SK-N-SH treated with all-trans-retinoic acid at 6 μM for 48 hours (cell line): ENCODE data around the gene GMPPB.
A peak's percentile ranks its signal among the peaks of the same experiment; 100 is the strongest.

Experiments used
- ATAC-seq: fragments of 200-7000 bp; cut with Tn5 transposase; 3 replicates; pipeline ENCODE4 v1.9.1; 2020; ENCODE audit warnings: mild to moderate bottlenecking, moderate library complexity
- ARNTL ChIP-seq: fragments of 450-650 bp; formaldehyde crosslinking; IDR thresholded peaks from 2 replicates; pipeline ENCODE4 v1.5.0; 2020; ENCODE audit warnings: low read depth, mild to moderate bottlenecking, moderate library complexity, borderline replicate concordance
- CSDC2 ChIP-seq: fragments of 250-450 bp; sonication (Bioruptor Pico); IDR thresholded peaks from 2 replicates; pipeline ENCODE4 v1.5.0; 2020; ENCODE audit warnings: mild to moderate bottlenecking, moderate library complexity
- ESRRG ChIP-seq: fragments of 250-450 bp; sonication (Bioruptor Pico); IDR thresholded peaks from 2 replicates; pipeline ENCODE4 v1.6.1; 2021; ENCODE audit warnings: mild to moderate bottlenecking
- GLIS3 ChIP-seq: fragments of 250-450 bp; sonication (Bioruptor Pico); IDR thresholded peaks from 2 replicates; pipeline ENCODE4 v1.5.0; 2020; ENCODE audit warnings: mild to moderate bottlenecking, moderate library complexity
- ISL1 ChIP-seq: fragments of 250-450 bp; sonication (Bioruptor Pico); IDR thresholded peaks from 2 replicates; pipeline ENCODE4 v2.1.2; 2022; ENCODE audit warnings: mild to moderate bottlenecking, moderate library complexity
- OSR1 ChIP-seq: fragments of 250-450 bp; sonication (Bioruptor Pico); IDR thresholded peaks from 2 replicates; pipeline ENCODE4 v1.8.0; 2022; ENCODE audit warnings: moderate library complexity, mild to moderate bottlenecking, inconsistent platforms
- PPARA ChIP-seq: fragments of 250-450 bp; sonication (Bioruptor Pico); IDR thresholded peaks from 2 replicates; pipeline ENCODE4 v1.5.0; 2020; ENCODE audit warnings: mild to moderate bottlenecking, borderline replicate concordance
- RARB ChIP-seq: fragments of 250-450 bp; sonication (Bioruptor Pico); IDR thresholded peaks from 2 replicates; pipeline ENCODE4 v1.8.0; 2021; ENCODE audit warnings: mild to moderate bottlenecking, moderate library complexity
- SNAI2 ChIP-seq: fragments of 250-450 bp; sonication (Bioruptor Pico); IDR thresholded peaks from 2 replicates; pipeline ENCODE4 v1.5.0; 2020; ENCODE audit warnings: mild to moderate bottlenecking, moderate library complexity
- TCF4 ChIP-seq: fragments of 250-450 bp; sonication (Bioruptor Pico); IDR thresholded peaks from 2 replicates; pipeline ENCODE4 v1.8.0; 2021; ENCODE audit warnings: mild to moderate bottlenecking, moderate library complexity, borderline replicate concordance
- TOX ChIP-seq: fragments of 250-450 bp; sonication (Bioruptor Pico); IDR thresholded peaks from 2 replicates; pipeline ENCODE4 v1.8.0; 2021; ENCODE audit warnings: mild to moderate bottlenecking, moderate library complexity, borderline replicate concordance
- ZC3H10 ChIP-seq: fragments of 250-450 bp; sonication (Bioruptor Pico); IDR thresholded peaks from 2 replicates; pipeline ENCODE4 v1.5.1; 2021; ENCODE audit warnings: mild to moderate bottlenecking, moderate library complexity
- ZFP3 ChIP-seq: fragments of 250-450 bp; sonication (Bioruptor Pico); IDR thresholded peaks from 2 replicates; pipeline ENCODE4 v1.5.0; 2020; ENCODE audit warnings: mild to moderate bottlenecking, moderate library complexity
- ZFP30 ChIP-seq: fragments of 450-650 bp; formaldehyde crosslinking; IDR thresholded peaks from 2 replicates; pipeline ENCODE4 v1.5.0; 2022; ENCODE audit warnings: mild to moderate bottlenecking, moderate library complexity
- ZNF565 ChIP-seq: fragments of 450-650 bp; formaldehyde crosslinking; conservative IDR thresholded peaks from 2 replicates; pipeline ENCODE4 v1.5.0; 2020; ENCODE audit warnings: low read depth, mild to moderate bottlenecking, moderate library complexity
- ZNF8 ChIP-seq: fragments of 450-650 bp; formaldehyde crosslinking; IDR thresholded peaks from 2 replicates; pipeline ENCODE4 v1.5.0; 2020; ENCODE audit warnings: mild to moderate bottlenecking, moderate library complexity
- TF ChIP-seq, protein P1 (sequence below): fragments of 250-450 bp; sonication (Bioruptor Pico); IDR thresholded peaks from 2 replicates; pipeline ENCODE4 v1.5.1; 2021; ENCODE audit warnings: mild to moderate bottlenecking, moderate library complexity
- TF ChIP-seq, protein P2 (sequence below): fragments of 250-450 bp; sonication (Bioruptor Pico); IDR thresholded peaks from 2 replicates; pipeline ENCODE4 v1.5.0; 2020; ENCODE audit warnings: mild to moderate bottlenecking, moderate library complexity
- TF ChIP-seq, protein P3 (sequence below): fragments of 250-450 bp; sonication (Bioruptor Pico); IDR thresholded peaks from 2 replicates; pipeline ENCODE4 v1.8.0; 2020; ENCODE audit warnings: mild to moderate bottlenecking, moderate library complexity, borderline replicate concordance
- TF ChIP-seq, protein P4 (sequence below): fragments of 250-450 bp; sonication (Bioruptor Pico); IDR thresholded peaks from 2 replicates; pipeline ENCODE4 v1.5.1; 2020; ENCODE audit warnings: low read depth, mild to moderate bottlenecking, moderate library complexity

The GMPPB gene

DNA sequence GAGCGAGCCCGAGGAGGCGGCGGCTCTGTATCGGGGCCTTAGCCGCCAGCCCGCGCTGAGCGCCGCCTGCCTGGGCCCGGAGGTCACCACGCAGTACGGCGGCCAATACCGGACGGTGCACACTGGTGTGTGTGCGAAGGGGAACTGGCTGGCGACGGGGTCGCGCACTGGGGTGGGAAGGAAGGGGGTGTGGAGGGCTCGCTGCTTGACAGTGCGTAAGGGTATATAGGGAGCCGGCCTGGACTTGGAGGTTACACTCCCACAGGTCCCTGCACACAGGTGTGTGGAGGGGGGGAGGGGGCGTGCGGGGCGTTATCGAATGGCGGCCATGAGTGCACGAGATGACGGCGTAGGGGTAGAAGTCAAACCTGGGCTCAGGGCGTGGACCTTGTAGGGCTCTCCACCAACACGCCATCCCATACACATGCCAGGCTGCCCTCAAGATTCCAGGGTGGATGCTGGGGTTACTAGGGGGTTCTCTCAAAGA lies 49.2 kb downstream of the GMPPB start:
- peak; percentile 60 for ATAC-seq
- TF ChIP-seq ARNTL (CRISPR knock-in tag): no peak
- TF ChIP-seq ZFP30 (CRISPR knock-in tag): no peak
- no peak for TF ChIP-seq ESRRG (CRISPR knock-in tag)
- TF ChIP-seq, protein P1, sequence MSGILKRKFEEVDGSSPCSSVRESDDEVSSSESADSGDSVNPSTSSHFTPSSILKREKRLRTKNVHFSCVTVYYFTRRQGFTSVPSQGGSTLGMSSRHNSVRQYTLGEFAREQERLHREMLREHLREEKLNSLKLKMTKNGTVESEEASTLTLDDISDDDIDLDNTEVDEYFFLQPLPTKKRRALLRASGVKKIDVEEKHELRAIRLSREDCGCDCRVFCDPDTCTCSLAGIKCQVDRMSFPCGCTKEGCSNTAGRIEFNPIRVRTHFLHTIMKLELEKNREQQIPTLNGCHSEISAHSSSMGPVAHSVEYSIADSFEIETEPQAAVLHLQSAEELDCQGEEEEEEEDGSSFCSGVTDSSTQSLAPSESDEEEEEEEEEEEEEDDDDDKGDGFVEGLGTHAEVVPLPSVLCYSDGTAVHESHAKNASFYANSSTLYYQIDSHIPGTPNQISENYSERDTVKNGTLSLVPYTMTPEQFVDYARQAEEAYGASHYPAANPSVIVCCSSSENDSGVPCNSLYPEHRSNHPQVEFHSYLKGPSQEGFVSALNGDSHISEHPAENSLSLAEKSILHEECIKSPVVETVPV (CRISPR knock-in tag): no peak
- no peak for TF ChIP-seq ZNF565 (CRISPR knock-in tag)

DNA sequence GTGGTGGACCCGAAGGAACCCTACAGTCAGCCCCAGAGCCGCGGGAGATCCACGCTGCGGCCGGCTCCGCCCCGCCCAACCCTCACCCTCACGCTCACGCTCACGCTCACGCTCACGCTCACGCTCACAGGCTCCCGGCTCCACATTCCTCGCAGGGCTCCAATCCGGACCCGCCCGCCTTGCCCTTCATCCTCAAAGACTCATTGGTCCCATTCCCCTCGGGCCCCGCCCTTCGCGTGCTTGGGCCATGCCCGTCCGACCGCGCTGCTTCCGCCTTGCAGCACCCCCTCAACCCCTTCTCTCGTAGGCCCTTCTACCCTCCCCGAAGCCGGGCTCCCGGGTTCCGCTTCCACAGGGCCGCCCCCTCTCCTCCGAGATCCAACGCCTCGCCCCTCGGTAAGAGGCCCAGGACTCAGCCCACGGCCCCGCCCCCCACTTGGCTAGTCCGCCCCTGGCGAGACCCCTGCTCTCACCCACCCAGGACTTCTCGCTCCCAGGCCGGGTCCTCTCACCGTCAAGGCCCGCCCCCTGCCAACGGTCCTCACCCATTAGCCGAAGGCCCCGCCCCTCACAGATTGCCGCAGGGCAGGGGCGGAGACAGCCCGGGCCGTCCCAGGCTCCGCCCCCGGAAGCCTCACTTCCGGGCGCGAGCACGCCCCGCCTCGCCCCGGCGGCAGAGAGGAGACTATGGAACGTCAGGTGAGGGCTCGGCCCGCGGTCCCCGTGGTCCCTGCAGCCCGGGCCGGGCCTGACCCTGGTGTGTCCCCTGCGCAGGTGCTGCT lies 49.8 kb downstream of the GMPPB start, which contains the start of gene APEH:
Gene APEH, plus strand, starts transcription at position 637 of the 782 bp plus-strand sequence. Its CDS starts 51 bp downstream, at position 688.
- peak; percentile 92 for ATAC-seq
- TF ChIP-seq TCF4 (CRISPR knock-in tag): no peak
- TF ChIP-seq ESRRG (CRISPR knock-in tag): no peak
- TF ChIP-seq ARNTL (CRISPR knock-in tag): no peak
- TF ChIP-seq, protein P1 (CRISPR knock-in tag): no peak
- TF ChIP-seq SNAI2: no peak
- TF ChIP-seq, protein P2, sequence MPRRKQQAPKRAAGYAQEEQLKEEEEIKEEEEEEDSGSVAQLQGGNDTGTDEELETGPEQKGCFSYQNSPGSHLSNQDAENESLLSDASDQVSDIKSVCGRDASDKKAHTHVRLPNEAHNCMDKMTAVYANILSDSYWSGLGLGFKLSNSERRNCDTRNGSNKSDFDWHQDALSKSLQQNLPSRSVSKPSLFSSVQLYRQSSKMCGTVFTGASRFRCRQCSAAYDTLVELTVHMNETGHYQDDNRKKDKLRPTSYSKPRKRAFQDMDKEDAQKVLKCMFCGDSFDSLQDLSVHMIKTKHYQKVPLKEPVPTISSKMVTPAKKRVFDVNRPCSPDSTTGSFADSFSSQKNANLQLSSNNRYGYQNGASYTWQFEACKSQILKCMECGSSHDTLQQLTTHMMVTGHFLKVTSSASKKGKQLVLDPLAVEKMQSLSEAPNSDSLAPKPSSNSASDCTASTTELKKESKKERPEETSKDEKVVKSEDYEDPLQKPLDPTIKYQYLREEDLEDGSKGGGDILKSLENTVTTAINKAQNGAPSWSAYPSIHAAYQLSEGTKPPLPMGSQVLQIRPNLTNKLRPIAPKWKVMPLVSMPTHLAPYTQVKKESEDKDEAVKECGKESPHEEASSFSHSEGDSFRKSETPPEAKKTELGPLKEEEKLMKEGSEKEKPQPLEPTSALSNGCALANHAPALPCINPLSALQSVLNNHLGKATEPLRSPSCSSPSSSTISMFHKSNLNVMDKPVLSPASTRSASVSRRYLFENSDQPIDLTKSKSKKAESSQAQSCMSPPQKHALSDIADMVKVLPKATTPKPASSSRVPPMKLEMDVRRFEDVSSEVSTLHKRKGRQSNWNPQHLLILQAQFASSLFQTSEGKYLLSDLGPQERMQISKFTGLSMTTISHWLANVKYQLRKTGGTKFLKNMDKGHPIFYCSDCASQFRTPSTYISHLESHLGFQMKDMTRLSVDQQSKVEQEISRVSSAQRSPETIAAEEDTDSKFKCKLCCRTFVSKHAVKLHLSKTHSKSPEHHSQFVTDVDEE (CRISPR knock-in tag): no peak
- TF ChIP-seq PPARA (CRISPR knock-in tag): no peak
- no peak for TF ChIP-seq ZFP3
- TF ChIP-seq RARB (CRISPR knock-in tag): no peak
- TF ChIP-seq GLIS3 (CRISPR knock-in tag): no peak
- TF ChIP-seq, protein P3, sequence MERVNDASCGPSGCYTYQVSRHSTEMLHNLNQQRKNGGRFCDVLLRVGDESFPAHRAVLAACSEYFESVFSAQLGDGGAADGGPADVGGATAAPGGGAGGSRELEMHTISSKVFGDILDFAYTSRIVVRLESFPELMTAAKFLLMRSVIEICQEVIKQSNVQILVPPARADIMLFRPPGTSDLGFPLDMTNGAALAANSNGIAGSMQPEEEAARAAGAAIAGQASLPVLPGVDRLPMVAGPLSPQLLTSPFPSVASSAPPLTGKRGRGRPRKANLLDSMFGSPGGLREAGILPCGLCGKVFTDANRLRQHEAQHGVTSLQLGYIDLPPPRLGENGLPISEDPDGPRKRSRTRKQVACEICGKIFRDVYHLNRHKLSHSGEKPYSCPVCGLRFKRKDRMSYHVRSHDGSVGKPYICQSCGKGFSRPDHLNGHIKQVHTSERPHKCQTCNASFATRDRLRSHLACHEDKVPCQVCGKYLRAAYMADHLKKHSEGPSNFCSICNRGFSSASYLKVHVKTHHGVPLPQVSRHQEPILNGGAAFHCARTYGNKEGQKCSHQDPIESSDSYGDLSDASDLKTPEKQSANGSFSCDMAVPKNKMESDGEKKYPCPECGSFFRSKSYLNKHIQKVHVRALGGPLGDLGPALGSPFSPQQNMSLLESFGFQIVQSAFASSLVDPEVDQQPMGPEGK (CRISPR knock-in tag): no peak
- no peak for TF ChIP-seq ZNF565 (CRISPR knock-in tag)
- TF ChIP-seq TOX (CRISPR knock-in tag): no peak
- no peak for TF ChIP-seq ZFP30 (CRISPR knock-in tag)
- TF ChIP-seq ZC3H10 (CRISPR knock-in tag): no peak
- no peak for TF ChIP-seq CSDC2 (CRISPR knock-in tag)
- TF ChIP-seq ZNF8: no peak
- no peak for TF ChIP-seq ISL1 (CRISPR knock-in tag)
- no peak for TF ChIP-seq OSR1 (CRISPR knock-in tag)

DNA sequence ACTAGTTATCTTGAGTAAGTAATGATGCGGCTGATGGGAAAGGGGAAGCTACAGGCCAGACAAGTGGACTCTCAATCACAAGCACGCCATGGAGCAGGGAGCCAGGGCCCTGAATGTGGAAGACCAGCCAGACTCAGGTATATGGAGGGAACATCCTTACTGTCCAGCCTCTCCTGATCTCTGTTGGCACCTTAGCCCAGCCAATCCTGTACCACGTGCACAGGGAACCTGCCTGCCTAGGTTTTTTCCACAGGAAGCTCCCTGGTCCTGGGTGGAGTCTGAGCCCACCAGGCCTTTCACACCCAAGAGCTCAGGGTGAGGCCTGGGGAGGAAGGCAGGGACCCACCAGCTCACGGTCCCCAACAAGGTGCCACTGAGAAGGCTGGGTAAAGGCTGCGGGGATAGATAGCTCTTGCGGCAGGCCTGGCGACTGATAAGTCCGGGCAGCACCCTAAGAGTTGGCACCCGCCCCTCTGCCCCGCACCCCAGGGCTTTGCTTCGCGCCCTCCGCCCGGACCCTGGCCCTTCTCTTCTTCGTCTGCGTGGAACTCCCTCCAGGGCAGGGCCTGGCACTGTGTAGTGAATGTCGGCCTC lies 50.5 kb downstream of the GMPPB start:
- no peak for ATAC-seq
- TF ChIP-seq ZC3H10 (CRISPR knock-in tag) (no peak), ESRRG (CRISPR knock-in tag) (no peak), ARNTL (CRISPR knock-in tag) (no peak), OSR1 (CRISPR knock-in tag) (no peak), ZFP30 (CRISPR knock-in tag) (no peak), ZFP3 (no peak), RARB (CRISPR knock-in tag) (no peak), TCF4 (CRISPR knock-in tag) (no peak), CSDC2 (CRISPR knock-in tag) (no peak)
- TF ChIP-seq, protein P1 (CRISPR knock-in tag): no peak
- TF ChIP-seq, protein P2 (CRISPR knock-in tag): no peak
- TF ChIP-seq, protein P4, sequence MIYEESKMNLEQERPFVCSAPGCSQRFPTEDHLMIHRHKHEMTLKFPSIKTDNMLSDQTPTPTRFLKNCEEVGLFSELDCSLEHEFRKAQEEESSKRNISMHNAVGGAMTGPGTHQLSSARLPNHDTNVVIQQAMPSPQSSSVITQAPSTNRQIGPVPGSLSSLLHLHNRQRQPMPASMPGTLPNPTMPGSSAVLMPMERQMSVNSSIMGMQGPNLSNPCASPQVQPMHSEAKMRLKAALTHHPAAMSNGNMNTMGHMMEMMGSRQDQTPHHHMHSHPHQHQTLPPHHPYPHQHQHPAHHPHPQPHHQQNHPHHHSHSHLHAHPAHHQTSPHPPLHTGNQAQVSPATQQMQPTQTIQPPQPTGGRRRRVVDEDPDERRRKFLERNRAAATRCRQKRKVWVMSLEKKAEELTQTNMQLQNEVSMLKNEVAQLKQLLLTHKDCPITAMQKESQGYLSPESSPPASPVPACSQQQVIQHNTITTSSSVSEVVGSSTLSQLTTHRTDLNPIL: no peak
